GM21528 (cell line): ENCODE measurements around the gene RASA3.
"Not testable (repeated sequence)": the region's sequence is repeated elsewhere in the genome, so short reads cannot be mapped to it uniquely, and the experiment has no call there.

Experiments
- ATAC-seq: cut with Tn5 transposase; IDR thresholded peaks from one replicate; pipeline ENCODE4 v1.9.1; 2021; ENCODE audit warnings: mild to moderate bottlenecking, moderate library complexity; ENCODE audit not compliant: unreplicated experiment, low FRiP score

Gene RASA3

DNA sequence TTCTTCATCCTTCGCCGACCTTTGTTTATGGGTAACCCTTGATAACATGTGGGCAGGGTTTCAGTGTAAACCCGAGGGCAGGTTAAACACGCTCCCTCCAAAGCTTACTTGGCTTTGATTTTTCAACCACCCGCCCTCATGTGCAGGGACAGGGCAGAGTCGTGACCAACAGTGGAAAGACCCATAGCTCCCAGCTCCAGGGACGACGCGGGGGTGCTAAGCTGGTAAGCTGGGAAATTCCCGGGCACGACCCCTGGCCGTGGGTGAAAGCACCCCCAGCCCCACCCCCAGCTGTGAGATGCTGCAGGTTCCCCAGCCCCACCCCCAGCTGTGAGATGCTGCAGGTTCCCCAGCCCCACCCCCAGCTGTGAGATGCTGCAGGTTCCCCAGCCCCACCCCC, 17.8 kb downstream of the RASA3 start:
- not testable (repeated sequence) for ATAC-seq

- ATAC-seq: no peak
These were observed 18.3 kb downstream of the RASA3 start for GRCh38 chr13:114114006-114114640.

DNA sequence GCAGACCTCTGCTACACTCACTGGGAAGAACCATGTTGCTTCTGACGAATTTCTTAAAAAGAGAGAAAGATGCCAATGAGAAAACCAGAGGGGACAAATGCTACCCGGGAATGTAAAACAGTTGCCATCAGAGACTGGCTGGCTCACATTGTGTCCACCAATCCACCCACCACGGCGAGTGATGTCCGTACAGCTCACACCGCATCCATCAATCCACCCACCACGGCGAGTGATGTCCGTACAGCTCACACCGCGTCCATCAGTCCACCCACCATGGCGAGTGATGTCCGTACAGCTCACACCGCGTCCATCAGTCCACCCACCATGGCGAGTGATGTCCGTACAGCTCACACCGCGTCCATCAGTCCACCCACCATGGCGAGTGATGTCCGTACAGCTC, 19.0 kb downstream of the RASA3 start:
- not testable (repeated sequence) for ATAC-seq

DNA sequence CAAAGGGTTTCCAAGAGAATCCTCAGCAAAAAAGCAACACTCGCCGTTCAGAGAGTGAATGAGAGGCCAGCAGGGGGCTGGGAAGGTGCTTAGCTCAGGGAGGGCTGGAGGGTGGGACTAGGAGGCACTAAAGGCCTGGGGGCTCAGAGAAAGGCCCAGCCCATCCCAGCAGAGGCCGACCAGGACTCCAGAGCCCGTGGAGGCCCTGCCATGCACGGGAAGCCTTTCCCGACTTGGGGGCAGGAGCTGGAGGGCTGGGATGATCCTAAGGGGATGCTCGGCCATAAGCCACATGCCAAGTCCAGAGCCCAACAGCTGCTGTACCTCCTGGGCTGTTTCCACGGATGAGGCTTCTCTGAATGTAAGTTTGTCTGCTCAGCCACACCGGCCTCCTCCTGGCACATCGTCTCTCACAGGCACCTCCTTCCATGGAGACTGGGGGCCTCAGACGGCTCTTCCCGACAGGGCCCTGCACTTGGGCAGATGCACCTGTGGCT, 19.5 kb downstream of the RASA3 start:
- no peak for ATAC-seq

GRCh38 chr13:114112231-114112825, 20.1 kb downstream of the RASA3 start:
- no peak for ATAC-seq

- no peak for ATAC-seq
These were observed 20.8 kb downstream of the RASA3 start for GRCh38 chr13:114111577-114111976.

GRCh38 chr13:114110830-114111189, 21.6 kb downstream of the RASA3 start:
- not testable (repeated sequence) for ATAC-seq

DNA sequence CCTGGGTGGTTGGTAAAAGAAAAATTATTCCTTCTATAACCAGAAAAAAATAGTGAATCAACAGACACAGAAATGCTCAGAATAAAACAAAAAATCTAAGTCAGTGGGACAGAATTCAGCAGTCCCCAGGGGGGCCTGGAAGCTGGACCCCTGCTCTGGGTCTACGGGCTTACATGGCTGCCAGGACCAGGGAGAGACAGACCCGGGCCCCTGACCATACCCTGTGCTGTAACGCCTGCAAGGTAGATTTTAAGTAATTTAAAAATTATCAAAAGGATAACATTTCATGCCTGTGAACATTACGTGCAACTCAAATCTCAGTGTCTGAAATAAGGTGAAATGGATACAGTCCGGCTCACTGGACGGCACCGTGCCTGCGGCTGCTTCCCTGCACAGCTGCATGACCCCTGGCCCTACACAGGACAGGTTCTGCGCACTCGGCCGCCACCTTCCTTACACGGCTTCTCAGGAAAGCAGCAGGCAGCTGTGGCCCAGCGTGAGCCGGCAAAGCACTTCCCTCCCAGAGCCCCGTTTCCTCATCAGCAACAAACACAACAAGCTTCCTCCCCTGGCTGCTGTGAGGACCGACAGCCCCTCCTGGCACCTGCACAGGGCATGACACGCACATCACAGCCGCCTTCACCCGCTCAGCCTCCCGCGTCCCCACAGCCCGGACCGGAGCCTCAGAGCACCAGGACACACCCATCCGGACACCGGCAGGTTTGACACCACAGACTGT, 22.2 kb downstream of the RASA3 start:
- ATAC-seq: no peak

DNA sequence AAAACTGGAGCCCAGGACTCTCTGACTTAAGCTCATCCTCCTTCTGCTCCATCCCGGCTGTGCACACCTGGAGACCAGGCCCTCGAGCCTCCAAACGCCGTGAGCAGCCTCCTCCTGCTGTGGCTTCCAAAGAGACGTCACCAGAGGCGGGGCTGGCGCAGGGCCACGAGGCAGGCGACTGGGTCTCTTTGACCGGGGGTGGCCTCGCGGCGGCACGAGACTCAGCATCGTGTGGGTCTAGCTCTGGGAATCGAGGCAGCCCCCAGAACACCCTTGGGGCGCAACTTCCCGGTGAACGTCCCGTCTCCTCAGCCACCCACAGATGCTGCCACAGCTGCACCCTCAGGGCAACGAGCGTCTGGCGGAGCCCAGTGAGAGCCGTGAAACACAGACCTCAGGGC, 22.8 kb downstream of the RASA3 start:
- ATAC-seq: no peak

GRCh38 chr13:114108894-114109293, 23.5 kb downstream of the RASA3 start:
- no peak for ATAC-seq

DNA sequence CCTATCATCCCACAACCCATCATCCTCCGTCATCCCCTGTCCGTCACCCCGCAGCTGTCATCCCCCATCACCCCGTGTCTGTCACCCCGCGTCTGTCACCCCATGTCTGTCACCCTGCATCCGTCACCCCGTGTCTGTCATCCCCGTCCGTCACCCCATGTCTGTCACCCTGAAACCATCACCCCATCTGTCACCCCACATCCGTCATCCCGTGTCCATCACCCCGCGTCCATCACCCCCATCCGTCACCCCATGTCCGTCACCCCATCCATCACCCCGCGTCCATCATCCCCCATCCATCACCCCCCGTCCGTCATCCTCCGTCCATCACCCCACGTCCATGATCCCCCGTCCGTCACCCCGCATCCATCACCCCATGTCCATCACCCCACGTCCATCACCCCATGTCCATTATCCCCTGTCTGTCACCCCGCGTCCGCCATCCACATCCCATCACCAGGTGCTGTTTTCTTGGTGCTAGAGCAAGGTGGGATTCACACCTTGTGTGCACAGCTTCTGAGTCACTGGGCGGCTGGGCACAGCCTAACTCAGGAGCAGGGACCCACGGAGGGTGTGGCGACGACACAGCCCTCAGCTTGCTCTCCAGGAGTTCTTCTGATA, 24.2 kb downstream of the RASA3 start:
- ATAC-seq: no peak

GRCh38 chr13:114107686-114108081, 24.7 kb downstream of the RASA3 start:
- ATAC-seq: no peak

DNA sequence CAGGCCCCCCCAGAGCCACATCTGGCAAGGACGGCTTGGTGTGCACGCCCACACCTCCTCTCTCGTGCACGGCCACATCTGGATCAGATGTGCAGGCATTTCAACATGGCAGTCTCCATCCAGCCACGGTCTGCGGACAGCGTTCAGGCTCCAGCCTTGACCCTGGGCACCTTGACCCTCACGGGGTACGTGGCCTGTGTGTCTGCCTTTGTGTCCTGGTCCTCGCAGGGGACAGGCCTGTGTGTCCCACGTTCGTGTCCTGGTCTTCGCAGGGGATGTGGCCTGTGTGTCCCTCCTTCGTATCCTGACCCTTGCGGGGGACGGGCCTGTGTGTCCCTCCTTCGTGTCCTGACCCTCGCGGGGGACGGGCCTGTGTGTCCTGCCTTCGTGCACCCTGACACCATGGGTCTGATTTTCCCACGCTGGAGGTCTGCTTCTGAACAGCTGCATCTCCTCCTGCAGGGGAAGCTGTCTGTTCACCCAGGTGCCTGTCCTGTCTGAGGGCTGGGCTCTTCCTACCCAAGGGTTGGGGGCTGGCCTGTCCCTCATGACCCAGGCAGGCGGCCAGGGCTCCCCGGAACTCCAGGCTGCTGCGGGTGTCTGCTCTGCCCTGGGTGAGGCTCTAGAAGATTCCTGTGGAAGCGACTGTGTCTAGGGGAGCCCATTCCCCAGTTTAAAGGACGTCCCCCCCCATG, 25.3 kb downstream of the RASA3 start:
- ATAC-seq: no peak

GRCh38 chr13:114106526-114106925, 25.9 kb downstream of the RASA3 start:
- ATAC-seq: no peak

DNA sequence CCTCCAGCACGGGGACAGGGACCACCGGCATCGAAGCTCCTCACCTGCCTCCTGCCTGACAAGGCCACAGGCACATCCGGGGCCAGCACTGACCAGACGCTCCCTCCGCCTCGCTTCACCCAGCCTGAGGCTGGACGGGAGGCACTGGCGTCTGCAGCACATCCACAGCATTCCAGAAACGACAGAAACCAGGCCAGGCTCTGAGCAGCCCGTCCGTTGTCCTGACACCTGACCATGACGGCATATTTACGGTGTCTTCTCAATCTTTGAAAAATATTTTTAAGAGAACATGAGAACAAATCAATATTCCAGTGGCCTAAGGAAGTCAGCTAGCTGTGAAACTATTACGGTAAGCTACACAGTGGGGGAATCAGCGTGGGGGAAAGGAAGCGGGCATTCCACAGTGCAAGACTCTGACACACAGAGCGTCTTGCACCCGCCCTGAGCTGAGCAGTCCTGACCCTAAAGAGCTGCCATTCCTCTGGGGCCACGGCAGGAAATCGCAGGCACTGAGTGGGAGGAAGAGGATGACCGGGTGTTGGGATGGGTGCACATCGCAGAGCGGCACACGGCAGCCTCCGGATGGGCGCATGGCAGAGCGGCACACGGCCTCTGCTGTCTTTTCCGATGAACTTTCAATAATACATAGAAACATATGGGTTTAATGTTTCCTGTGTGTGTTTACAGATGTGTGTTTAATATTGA, 26.8 kb downstream of the RASA3 start:
- no peak for ATAC-seq

GRCh38 chr13:114104655-114105520, 27.5 kb downstream of the RASA3 start:
- ATAC-seq: no peak

- ATAC-seq: no peak
These were observed 28.4 kb downstream of the RASA3 start for GRCh38 chr13:114103801-114104654.

DNA sequence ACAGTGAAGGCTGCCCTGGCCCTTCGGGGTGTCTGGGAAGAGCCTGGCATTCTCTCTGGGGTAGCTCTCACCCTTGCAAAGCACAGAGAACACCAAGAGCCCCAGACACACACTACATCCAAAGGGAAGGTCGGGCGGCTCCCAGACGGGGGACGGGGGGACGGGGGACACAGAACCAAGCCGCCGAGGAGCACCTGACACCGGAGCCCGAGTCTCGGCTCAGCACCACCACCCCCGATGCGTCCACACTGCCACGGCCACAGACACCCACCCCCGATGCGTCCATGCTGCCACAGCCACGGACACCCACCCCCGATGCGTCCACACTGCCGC, 29.2 kb downstream of the RASA3 start:
- not testable (repeated sequence) for ATAC-seq
